ENCODE measurements around the gene GSN. TPM values are rescaled to one million over a fixed set of nuclear protein-coding genes. Genes with fewer than 3 reads are reported as not detected.

Gene GSN
- total and polyA plus RNA-seq, 12 donors, result 78.5 to 735 (median 293) TPM

DNA sequence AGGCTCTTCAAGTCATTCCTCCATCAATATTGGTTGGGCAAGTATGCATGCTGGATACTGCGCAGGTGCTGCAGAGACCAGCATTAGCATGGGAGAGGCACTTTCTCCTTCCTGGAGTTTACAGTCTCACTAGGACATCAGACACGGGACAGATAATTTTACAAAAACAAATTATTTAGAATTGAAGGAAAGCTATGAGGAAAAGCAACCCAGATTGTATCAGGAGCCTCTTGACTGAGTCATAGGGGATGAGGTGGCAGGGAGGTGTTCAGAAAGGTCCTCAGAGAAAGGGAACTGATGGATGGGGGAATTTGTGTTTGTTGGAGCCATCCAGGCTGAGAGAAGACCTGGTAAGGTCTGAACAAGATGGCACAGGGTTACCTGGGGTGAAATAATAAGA lies 41.8 kb upstream of the GSN start:
- Histone ChIP-seq H3K4me1 (replicated peaks in 1 of 2) (peaks cover 0 to 6% of the 10 kb centered on the region in 2 donors), H3K27ac (no peak overlapping the region), H3K9me3 (replicated peaks in 1 of 3) (no peaks in the 10 kb centered on the region), H3K36me3 (replicated peaks in 1 of 2) (no peaks in the 10 kb centered on the region), H3K27me3 (no peaks in the 10 kb centered on the region), H3K4me3 (no peak overlapping the region)
- WGBS, 4 donors, result 72 to 83% (median 80%) methylated on average over 2 of the region's 2 CpGs
- DNase-seq, result no peak
- TF ChIP-seq, protein P1, sequence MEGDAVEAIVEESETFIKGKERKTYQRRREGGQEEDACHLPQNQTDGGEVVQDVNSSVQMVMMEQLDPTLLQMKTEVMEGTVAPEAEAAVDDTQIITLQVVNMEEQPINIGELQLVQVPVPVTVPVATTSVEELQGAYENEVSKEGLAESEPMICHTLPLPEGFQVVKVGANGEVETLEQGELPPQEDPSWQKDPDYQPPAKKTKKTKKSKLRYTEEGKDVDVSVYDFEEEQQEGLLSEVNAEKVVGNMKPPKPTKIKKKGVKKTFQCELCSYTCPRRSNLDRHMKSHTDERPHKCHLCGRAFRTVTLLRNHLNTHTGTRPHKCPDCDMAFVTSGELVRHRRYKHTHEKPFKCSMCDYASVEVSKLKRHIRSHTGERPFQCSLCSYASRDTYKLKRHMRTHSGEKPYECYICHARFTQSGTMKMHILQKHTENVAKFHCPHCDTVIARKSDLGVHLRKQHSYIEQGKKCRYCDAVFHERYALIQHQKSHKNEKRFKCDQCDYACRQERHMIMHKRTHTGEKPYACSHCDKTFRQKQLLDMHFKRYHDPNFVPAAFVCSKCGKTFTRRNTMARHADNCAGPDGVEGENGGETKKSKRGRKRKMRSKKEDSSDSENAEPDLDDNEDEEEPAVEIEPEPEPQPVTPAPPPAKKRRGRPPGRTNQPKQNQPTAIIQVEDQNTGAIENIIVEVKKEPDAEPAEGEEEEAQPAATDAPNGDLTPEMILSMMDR (IDR thresholded peaks at IDR 0.05), result no peak
- no peak for TF ChIP-seq POLR2A (IDR thresholded peaks at IDR 0.05)
- intact Hi-C loops (cut with DNase I), result no loop called here

DNA sequence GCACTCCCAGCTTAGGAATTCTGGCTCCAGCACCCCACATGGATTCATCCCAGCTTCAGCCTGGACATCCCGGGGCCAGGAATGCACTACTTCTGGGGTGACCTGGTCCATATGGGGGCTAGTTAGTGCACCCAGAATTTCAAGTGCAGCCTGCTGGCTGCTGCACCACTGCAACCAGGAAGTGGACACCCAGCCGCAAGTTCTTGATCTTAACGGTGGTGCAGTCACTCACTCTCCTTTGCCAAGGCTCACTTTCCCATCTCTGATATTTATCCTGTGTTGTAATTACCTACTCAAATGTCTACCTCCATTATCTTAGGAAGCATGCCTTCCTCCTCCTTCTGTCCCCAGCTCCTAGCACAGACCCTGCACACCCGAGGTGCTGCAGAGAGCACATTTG lies 40.1 kb upstream of the GSN start:
- H3K4me3 ChIP-seq, result no peak overlapping the region
- H3K36me3 ChIP-seq (replicated peaks in 1 of 2), result no peaks in the 10 kb centered on the region
- WGBS, 4 donors, result 80 to 85% (median 81%) methylated on average over 3 to 4 of the region's 4 CpGs
- no peak for DNase-seq
- no peaks in the 10 kb centered on the region for H3K27me3 ChIP-seq
- intact Hi-C loops (cut with DNase I), result no loop called here
- peaks cover 0 to under 1% of the 10 kb centered on the region in 2 donors for H3K4me1 ChIP-seq (replicated peaks in 1 of 2)
- H3K9me3 ChIP-seq (replicated peaks in 1 of 3), result no peaks in the 10 kb centered on the region
- no peak overlapping the region for H3K27ac ChIP-seq
- TF ChIP-seq POLR2A (IDR thresholded peaks at IDR 0.05), result no peak
- TF ChIP-seq, protein P1 (IDR thresholded peaks at IDR 0.05), result no peak

GRCh38 chr9:121230256-121230655 lies 37.7 kb upstream of the GSN start:
- TF ChIP-seq, protein P1 (IDR thresholded peaks at IDR 0.05), result no peak
- no peak for TF ChIP-seq POLR2A (IDR thresholded peaks at IDR 0.05)
- no peak for DNase-seq
- no peak overlapping the region for H3K27ac ChIP-seq
- H3K4me1 ChIP-seq (replicated peaks in 1 of 2), result no peaks in the 10 kb centered on the region
- H3K4me3 ChIP-seq, result no peak overlapping the region
- intact Hi-C loops (cut with DNase I), result no loop called here
- H3K9me3 ChIP-seq (replicated peaks in 1 of 3), result no peaks in the 10 kb centered on the region
- 82 to 87% (median 85%) methylated on average over 5 of the region's 5 CpGs for WGBS, 4 donors
- H3K27me3 ChIP-seq, result no peaks in the 10 kb centered on the region
- no peaks in the 10 kb centered on the region for H3K36me3 ChIP-seq (replicated peaks in 1 of 2)

- Histone ChIP-seq H3K4me1 (replicated peaks in 1 of 2) (no peaks in the 10 kb centered on the region), H3K27ac (no peak overlapping the region), H3K36me3 (replicated peaks in 1 of 2) (no peaks in the 10 kb centered on the region), H3K4me3 (no peak overlapping the region), H3K9me3 (replicated peaks in 1 of 3) (no peaks in the 10 kb centered on the region), H3K27me3 (no peaks in the 10 kb centered on the region)
- TF ChIP-seq POLR2A (IDR thresholded peaks at IDR 0.05), result no peak
- TF ChIP-seq, protein P1 (IDR thresholded peaks at IDR 0.05), result no peak
- DNase-seq, result no peak
- intact Hi-C loops (cut with DNase I), result no loop called here
- 87 to 94% (median 94%) methylated on average over 4 of the region's 4 CpGs for WGBS, 4 donors
These were observed 35.7 kb upstream of the GSN start for GRCh38 chr9:121232251-121232650.

All from adrenal gland (tissue), 12 donors.